ENCODE measurements around the gene GRIN2D.
"Not testable (repeated sequence)": the region's sequence is repeated elsewhere in the genome, so short reads cannot be mapped to it uniquely, and the experiment has no call there.

The GRIN2D gene

GRCh38 chr19:48371771-48372170 is 21.7 kb upstream of the GRIN2D start:
- not testable (repeated sequence) for DNase-seq (ENCODE audit: low read depth in 2 of 2)

GRCh38 chr19:48372904-48373303 is 20.6 kb upstream of the GRIN2D start:
- DNase-seq (ENCODE audit: low read depth in 2 of 2): no peak

- DNase-seq (ENCODE audit: low read depth in 2 of 2): no peak
Observed at GRCh38 chr19:48373567-48373966, 19.9 kb upstream of the GRIN2D start.

- DNase-seq (ENCODE audit: low read depth in 2 of 2): no peak
Observed at GRCh38 chr19:48378194-48378570, 15.3 kb upstream of the GRIN2D start.

- no peak for DNase-seq (ENCODE audit: low read depth in 2 of 2)
Observed at GRCh38 chr19:48379058-48379457, 14.4 kb upstream of the GRIN2D start.

- DNase-seq (ENCODE audit: low read depth in 2 of 2): no peak
Observed at GRCh38 chr19:48381178-48381950, 12.1 kb upstream of the GRIN2D start.

- DNase-seq (ENCODE audit: low read depth in 2 of 2): no peak
Observed at GRCh38 chr19:48382286-48382685, 11.2 kb upstream of the GRIN2D start.

- DNase-seq (ENCODE audit: low read depth in 2 of 2): no peak
Observed at GRCh38 chr19:48385461-48386087, 7.9 kb upstream of the GRIN2D start.

GRCh38 chr19:48386981-48387380 is 6.5 kb upstream of the GRIN2D start:
- DNase-seq (ENCODE audit: low read depth in 2 of 2): no peak

- peak in 1 of 2 experiments; percentile 49 for DNase-seq (ENCODE audit: low read depth in 2 of 2)
Observed at GRCh38 chr19:48390188-48391099, 3.0 kb upstream of the GRIN2D start.

GRCh38 chr19:48391100-48392005 is 2.1 kb upstream of the GRIN2D start, which contains the start of gene KDELR1:
KDELR1 (minus strand) TSS chr19:48391551; CDS start chr19:48391358, 193 bp downstream.
- peak; percentile 51 to 60 for DNase-seq (ENCODE audit: low read depth in 2 of 2)

- not testable (repeated sequence) for DNase-seq (ENCODE audit: low read depth in 2 of 2)
Observed at GRCh38 chr19:48392006-48392344, 1.5 kb upstream of the GRIN2D start.

GRCh38 chr19:48392860-48393558 is 459 bp upstream of the GRIN2D start:
- no peak for DNase-seq (ENCODE audit: low read depth in 2 of 2)

- DNase-seq (ENCODE audit: low read depth in 2 of 2): no peak
Observed at GRCh38 chr19:48394331-48395169, 1.1 kb downstream of the GRIN2D start.

- no peak for DNase-seq (ENCODE audit: low read depth in 2 of 2)
Observed at GRCh38 chr19:48395170-48395455, 1.6 kb downstream of the GRIN2D start.

GRCh38 chr19:48395499-48395898 is 2.0 kb downstream of the GRIN2D start:
- DNase-seq (ENCODE audit: low read depth in 2 of 2): no peak

- DNase-seq (ENCODE audit: low read depth in 2 of 2): no peak
Observed at GRCh38 chr19:48396016-48396823, 2.8 kb downstream of the GRIN2D start.

- DNase-seq (ENCODE audit: low read depth in 2 of 2): no peak
Observed at GRCh38 chr19:48396824-48397176, 3.3 kb downstream of the GRIN2D start.
